Thyroid gland (tissue), 4 donors: ENCODE data around the gene CEP131.

ENCODE experiments used
- POLR2A ChIP-seq, 2 donors: fragments of 450-650 bp; IDR thresholded peaks; one replicate each; pipeline ENCODE4 v1.6.1; 2017; ENCODE audit warnings: antibody characterized with exemption in 2 of 2, mild to moderate bottlenecking in 2 of 2, moderate library complexity in 1 of 2
- TF ChIP-seq, protein P1 (sequence below), 6 experiments: fragments of 200-600 bp in 3 of 6; fragments of 450-650 bp in 3 of 6; sonication (generic) in 3 of 6; IDR thresholded peaks; one replicate each; pipeline ENCODE4 v1.5.1; 2016 to 2019; ENCODE audit warnings: antibody characterized with exemption in 6 of 6, mild to moderate bottlenecking in 2 of 6, inconsistent platforms in 1 of 6, moderate library complexity in 1 of 6

DNA sequence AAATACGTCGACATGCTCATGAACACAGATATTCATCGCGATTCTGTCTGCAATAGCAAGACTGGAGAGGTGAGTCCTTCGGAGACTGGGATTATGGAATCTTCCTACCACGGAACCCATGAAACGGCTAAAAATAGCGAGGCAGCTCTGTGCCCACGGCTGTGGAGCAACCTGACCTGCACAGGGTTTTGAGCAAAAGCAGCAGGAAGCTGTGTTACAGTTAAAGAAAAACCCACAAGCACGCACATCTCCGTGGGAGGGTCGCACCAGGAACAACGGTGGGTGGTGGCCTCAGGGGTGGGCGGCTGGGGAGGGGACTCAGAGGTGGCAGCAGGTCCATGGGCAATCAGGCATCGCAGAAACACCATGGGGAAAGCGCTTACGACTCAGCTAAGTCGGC is 47.5 kb upstream of the CEP131 start:
- TF ChIP-seq, protein P1, sequence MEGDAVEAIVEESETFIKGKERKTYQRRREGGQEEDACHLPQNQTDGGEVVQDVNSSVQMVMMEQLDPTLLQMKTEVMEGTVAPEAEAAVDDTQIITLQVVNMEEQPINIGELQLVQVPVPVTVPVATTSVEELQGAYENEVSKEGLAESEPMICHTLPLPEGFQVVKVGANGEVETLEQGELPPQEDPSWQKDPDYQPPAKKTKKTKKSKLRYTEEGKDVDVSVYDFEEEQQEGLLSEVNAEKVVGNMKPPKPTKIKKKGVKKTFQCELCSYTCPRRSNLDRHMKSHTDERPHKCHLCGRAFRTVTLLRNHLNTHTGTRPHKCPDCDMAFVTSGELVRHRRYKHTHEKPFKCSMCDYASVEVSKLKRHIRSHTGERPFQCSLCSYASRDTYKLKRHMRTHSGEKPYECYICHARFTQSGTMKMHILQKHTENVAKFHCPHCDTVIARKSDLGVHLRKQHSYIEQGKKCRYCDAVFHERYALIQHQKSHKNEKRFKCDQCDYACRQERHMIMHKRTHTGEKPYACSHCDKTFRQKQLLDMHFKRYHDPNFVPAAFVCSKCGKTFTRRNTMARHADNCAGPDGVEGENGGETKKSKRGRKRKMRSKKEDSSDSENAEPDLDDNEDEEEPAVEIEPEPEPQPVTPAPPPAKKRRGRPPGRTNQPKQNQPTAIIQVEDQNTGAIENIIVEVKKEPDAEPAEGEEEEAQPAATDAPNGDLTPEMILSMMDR (IDR thresholded peaks at IDR 0.05): no peak
- no peak for TF ChIP-seq POLR2A (IDR thresholded peaks at IDR 0.05)
